Measurements from ENCODE around the gene SYNGR2.

Gene SYNGR2, protein sequence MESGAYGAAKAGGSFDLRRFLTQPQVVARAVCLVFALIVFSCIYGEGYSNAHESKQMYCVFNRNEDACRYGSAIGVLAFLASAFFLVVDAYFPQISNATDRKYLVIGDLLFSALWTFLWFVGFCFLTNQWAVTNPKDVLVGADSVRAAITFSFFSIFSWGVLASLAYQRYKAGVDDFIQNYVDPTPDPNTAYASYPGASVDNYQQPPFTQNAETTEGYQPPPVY

DNA sequence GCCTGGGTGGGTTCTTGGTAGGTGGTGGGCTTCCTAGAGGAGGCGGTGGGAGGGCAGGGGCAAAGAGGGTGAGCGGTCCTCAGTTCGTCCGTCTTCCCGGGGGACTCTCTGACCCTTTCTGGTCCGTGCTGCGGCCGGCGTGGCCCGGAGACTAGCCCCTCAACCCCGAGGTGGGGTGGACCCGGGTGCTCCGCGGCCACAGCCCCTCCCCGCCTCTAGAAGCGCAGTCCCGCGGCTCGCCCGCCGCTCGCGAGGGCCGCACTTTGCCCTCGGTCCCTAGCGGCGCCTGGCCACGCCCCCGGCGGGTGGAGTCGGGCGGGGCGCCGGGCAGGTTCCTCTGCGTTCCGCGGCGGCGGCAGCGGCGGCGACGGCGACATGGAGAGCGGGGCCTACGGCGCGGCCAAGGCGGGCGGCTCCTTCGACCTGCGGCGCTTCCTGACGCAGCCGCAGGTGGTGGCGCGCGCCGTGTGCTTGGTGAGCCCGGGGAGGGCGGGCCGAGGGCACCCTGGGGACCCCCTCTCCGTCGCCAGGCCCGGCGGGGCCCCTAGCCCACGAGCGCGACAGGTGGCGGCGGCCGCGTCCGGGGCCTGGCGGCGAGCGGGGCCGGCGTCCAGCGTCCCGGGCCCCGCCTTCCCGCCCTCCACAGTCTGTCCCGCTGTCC, at the start of gene SYNGR2:
TSS of gene SYNGR2 (plus strand) at position 340 of the 661 bp plus-strand sequence. CDS start at position 376, 36 bp downstream.
- peak; percentile 91 for DNase-seq

DNA sequence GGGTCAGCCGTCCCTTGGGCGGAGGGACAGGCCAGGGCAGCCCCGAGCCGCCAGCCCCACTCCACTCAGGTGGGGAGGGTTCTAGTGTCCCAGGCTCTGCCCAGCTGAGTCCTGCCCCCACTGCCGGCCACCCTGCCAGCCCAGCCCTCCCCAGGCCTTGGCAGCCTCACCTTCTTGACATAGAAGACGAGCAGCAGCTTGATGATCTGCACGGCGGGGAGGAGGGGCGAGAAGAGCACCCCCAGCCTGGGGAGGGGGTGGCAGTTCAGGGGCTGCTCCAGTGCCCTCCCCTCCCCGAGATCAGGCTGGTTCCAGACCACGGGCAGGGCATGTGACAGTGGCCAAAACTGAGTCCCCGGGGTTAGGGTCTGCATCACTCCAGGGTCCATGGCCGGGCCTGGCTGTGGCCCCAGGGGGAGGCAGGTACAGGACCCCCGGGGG, 49.6 kb upstream of the SYNGR2 start:
- DNase-seq: no peak

DNA sequence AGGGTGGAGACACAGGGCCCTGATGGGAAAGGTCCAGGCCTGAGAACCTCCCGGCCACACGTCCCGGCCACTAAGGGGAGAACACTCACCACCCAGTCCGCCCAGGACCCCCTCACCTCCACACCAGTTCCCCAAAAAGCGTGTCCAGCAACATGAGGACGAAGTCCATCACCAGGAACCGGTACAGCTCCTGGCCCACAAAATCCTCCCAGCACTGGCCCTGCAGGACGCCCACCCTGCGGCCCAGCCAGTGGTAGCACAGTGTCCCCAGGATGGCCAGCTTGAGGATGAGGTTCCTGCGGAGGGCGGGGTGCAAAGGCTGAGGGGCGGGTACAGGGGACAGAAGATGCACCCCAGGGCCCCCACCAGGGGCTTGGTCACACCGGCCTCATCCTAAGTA, 47.8 kb upstream of the SYNGR2 start:
- no peak for DNase-seq

DNA sequence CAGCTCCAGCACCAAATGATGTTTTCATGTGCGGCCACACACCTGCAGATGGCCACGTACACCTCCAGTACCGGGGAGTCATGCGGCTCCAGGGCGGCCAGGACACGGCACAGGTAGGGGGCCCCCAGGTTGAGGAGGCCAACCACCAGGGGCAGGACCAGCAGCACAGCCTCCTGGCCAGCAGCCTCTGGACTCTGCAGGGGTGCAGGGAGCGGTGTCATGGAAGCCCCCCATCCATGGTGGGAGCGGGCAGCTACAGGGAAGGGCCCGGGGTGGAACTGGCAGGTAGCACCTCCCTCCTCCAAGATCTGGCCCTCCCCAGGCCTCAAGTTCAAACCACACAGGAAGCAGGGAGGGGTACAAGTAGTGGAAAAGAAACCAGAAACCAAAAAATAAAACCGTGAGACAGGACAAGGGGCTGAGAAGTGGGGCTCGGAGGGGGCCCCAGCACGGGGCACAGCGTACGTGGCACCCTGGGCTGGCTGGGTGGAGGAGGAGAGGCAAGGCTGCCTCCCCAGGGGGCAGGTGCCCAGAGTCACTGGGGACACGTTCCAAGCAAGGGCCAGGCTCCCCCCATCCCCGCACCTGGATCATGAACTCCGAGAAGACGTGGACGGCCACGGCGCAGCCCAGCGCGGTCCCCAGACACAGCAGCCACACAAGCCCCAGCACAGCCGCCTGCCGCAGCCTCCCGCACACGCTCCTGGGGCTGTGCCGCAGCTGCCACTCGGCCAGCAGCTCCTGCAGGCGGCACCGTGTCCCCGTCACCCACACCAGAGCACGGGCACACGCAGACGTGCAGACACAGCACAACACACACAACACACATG, 47.2 kb upstream of the SYNGR2 start:
- no peak for DNase-seq

GRCh38 chr17:78121801-78122215, 46.6 kb upstream of the SYNGR2 start:
- no peak for DNase-seq

DNA sequence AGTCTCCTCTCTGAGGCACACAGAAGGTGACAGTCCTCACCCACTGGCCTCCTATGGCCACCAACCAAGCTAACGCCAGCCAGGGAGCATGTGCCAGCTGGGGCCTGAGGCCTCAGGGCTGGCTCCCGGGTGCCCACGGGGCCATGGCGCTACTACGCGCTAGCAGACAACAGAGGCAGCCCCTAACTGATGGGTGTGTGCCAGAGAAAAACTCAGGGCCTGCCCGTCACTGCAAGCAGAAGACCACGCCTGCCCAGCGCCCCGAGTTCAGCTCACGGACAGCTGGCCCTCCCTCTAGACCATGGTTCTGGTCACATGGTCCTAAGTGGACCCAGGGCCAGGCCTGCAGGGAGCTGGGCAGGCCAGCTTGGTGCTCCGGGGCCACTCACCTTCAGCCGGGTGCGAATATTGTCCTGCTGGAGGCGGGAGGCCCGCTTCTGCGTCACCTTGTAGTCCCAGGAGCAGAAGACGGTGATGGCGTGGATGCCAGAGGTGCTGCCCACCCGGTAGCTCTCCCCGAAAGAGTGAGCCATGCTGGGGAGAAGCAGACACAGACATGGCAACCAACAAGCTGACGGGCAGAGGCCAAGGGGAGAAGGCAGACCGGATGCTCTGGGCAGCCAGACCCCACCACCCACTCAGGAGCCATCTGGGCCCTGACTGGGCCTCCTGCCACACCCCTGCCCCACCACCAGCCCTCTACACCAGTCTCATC, 46.0 kb upstream of the SYNGR2 start:
- peak; percentile 62 for DNase-seq

- DNase-seq: no peak
Observed at GRCh38 chr17:78122931-78123249, 45.5 kb upstream of the SYNGR2 start.

DNA sequence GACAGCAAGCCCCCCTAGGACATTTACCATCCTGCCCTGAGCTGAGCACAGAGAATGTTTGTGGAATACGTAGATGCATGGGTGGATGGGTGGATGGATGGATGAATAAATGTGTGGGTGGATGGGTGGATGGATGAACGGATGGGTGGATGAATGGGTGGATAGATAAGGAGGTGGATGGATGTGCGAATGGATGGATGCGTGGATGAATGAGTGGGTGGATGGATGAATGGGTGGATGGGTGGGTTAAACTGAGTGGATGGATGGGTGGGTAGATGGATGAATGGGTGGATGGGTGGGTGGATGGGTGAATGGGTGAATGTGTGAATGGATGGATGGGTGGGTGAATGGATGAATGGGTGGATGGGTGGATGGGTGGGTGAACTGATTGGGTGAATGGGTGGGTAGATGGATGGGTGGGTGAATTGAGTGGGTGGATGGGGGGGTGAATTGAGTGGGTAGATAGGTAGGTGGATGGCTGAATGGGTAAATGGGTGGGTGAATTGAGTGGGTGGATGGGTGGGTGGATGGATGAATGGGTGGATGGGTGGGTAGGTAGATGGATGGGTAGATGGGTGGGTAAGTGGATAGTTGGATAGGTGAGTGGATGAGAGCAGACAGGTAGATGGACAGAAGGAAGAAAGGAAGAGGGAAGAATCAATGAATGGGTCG, 45.0 kb upstream of the SYNGR2 start:
- DNase-seq: no peak

- peak; percentile 86 for DNase-seq
Observed at GRCh38 chr17:78124081-78124835, 44.1 kb upstream of the SYNGR2 start.

DNA sequence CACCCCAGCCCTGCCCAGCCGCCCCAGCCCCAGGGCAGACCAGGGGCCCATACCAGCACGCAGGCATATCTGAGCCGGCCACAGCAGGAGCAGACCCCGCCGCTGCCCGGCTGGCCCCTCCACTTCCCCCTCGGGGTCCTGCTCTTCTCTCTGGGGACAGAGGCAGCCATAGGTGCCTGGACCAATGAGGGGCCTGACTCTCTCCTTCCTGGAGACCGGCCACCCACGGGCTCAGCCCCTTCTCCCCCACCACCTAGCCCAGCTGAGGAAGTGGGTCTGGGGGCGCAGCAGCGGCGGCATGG, 43.6 kb upstream of the SYNGR2 start:
- DNase-seq: no peak

DNA sequence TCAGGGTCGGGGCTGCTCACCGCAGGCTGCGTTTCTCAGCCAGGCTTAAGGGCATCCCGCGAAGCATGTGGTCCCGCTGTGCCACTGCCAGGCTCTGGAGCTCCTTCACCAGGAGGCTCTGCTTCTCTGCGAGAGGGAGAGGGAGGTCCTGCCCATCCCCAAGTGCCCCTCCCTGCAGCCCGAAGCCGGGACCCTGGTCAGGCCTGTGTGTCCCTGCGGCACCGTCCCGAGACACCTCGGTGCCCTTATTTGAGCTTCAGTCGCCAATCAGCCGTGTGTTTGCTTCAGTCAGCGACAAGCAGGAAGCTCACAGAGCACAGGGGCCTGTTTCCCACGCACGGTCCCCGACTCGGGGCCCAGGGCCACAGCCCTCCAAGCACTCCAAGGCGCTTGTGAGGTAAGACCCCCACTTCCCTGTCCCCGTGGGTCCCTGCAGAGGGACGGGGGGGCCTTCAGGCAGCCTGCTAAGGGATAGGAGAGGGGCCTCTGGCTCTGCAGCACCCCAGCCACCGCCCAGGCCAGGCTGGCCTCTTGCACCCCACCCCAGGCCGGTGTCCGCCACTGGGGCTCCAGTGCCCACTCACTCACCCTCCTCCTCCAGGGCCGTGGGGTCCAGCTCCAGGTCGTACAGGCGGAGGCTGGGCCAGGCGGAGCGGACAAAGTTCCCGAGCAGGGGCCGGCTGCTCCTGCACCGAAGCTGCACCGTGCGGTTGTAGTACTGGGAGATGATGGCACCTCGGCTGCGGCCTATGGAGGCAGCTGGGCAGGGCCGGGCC, 43.1 kb upstream of the SYNGR2 start:
- DNase-seq: peak; percentile 46

DNA sequence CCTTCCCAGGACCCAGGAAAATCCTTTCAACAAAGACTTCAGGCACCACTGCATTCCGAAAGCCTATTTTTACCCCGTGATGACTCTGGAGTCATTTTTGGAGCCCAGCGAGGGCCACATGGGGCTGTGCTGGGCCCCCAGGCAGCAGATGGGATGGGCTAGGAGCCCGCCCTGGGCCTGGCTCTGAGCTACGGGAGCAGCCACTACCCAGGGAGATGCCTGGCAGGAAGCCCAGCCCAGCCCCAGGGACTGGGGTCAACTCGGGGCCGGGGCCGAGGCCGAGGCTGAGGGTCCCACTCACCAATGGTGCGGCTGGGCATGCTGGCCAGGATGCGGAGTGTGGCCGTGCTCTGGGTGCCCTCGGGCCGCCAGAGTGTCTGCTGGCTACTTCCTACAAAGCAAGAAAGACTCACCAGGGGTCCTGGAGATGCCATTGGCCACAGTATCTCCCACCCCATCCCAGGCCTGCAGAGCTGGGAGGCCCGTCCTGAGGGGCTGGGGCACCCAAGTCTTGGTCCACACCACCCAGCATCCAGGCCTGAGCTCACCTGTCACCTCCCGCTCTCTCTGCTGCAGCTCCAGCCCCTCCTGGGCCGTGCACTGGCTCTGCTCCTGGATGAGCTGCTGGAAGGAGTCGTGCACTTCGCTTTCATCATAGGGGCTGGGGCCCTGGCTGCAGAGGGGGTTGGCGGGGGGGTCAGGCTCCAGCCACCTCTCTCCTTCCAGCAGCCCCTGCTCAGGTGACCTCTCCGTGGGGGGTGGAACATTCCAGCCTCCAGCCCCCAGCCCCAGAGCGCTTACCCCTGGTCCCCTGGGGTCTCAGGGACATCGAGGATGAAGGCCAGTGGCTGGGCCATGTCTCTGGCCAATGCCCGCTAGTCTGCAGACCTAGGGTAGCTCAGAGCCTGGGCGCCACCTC, 42.1 kb upstream of the SYNGR2 start:
- DNase-seq: no peak

GRCh38 chr17:78126895-78127238, 41.5 kb upstream of the SYNGR2 start:
- DNase-seq: no peak

GRCh38 chr17:78127239-78127887, 41.0 kb upstream of the SYNGR2 start:
- peak; percentile 85 for DNase-seq

GRCh38 chr17:78127888-78128550, 40.4 kb upstream of the SYNGR2 start:
- peak; percentile 55 for DNase-seq

DNA sequence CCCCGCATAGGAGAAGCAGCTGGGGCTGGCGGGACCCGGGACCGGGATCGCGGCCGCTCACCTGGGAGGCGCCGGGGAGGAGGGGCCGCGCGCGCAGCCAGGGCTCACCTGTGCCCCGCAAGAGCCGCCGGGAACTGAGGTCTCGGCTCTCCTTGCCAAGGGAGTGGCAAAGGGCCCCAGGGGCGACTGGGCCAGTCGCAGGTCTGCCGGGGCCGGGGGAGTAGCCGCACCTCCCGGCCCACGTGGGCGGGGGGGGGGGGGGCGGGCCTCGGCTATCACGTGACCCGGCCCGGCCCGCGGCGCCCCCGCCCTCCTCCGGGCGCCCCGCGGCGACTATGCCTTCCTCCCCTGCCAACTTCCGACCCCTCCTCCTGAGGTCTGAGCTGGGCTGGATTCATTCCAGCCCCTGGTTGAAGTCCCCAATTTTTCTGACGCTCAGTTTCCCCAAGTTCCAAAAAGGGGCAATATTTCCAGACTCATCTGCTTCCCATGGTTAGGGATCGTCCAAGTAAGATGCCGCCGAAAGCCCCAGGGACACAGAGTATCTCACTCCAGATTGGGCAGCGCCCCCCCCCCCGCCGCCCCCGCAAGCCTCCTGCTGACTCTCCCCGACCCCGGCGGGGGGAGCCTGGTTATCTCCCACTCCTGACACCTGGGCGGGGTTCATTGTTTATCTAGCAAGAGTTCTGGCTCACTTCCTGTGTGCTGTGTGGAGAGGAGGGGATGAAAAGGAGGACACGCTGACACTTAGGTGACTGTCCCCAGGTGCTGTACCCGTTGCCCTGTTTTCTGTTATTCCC, 39.6 kb upstream of the SYNGR2 start, which contains the start of gene TMC6:
TSS of gene TMC6 (minus strand) at position 205 of the 800 bp plus-strand sequence. CDS start 1,923 bp downstream, outside the sequence.
- DNase-seq: peak; percentile 97

DNA sequence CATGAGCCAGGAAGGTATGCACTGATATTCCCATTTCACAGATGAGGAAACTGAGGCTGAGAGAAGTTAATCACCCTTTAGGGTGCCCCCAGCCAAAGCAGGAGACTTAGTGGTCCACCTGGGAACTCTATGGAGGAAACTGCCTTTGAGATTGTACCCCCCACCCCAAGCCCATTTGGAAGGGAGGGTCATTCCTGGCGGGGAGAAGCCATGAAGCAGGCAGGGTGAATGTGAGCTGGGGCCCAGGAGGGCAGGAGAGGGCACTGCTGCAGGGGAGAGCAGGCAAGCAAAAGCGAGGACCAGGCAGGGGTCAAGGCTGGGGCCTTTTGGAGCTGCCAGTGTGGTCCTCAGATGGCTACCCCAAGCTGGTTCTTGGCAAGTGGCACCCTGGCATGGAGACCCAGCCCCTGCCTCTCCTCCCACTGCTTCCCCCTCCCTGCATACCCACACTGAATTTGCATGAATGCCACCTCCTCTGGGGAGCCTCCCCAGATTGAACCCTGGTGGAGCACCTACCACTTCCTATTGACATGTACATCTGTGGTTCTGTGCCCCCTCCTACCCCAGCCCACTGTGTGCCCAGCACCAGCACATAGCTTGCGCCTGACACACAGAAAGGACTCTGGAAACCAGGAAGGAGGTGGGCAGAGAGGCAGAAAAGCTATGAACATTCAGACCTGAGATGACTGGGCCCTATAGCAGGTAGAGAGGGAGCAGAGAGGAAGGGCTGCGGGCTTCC, 38.9 kb upstream of the SYNGR2 start:
- no peak for DNase-seq
